HFFc6 (cell line): ENCODE results near the gene HOXA5. TPM values are rescaled to one million over a fixed set of nuclear protein-coding genes. Genes with fewer than 3 reads are reported as not detected.

Source experiments
- DNase-seq: peaks from one replicate; pipeline ENCODE4 v3.0.0-alpha.2; 2018
- H3K27ac Mint-ChIP-seq: 2 replicates; pipeline ENCODE4 v1.8.0; 2020; ENCODE audit warnings: mild to moderate bottlenecking, mixed read lengths
- H3K27me3 Mint-ChIP-seq: 2 replicates; pipeline ENCODE4 v1.8.0; 2021; ENCODE audit warnings: mild to moderate bottlenecking, moderate library complexity, mixed read lengths; ENCODE audit not compliant: insufficient read depth
- H3K36me3 Mint-ChIP-seq: 2 replicates; pipeline ENCODE4 v1.8.0; 2021; ENCODE audit warnings: low read depth, mixed read lengths
- H3K4me1 Mint-ChIP-seq: 2 replicates; pipeline ENCODE4 v1.8.0; 2020; ENCODE audit warnings: low read depth, mixed read lengths
- H3K4me3 Mint-ChIP-seq: 2 replicates; pipeline ENCODE4 v1.8.0; 2020; ENCODE audit warnings: mild to moderate bottlenecking, moderate library complexity, mixed read lengths
- H3K9me3 Mint-ChIP-seq: 2 replicates; pipeline ENCODE4 v1.8.0; 2020; ENCODE audit warnings: mild to moderate bottlenecking, mixed read lengths
- CTCF ChIP-seq: fragments of 200-600 bp; sonication (generic); IDR thresholded peaks from 2 replicates; pipeline ENCODE4 v1.5.0; 2021; ENCODE audit warnings: antibody characterized with exemption, mild to moderate bottlenecking
- long read RNA-seq: library from polyadenylated mRNA; unstranded; transcript quantifications from one replicate; pipeline ENCODE4 v2.0.0, GENCODE V29; 2019
- total RNA-seq, 6 experiments: library from RNA; stranded (reverse); fragmentation: NEBNext Ultra II Directional; extraction: Animal tissue kit (Norgen Biotek cat#: 25700); gene quantifications; 2 replicates in 1 of 6; 3 replicates in 5 of 6; pipeline ENCODE4 v1.2.3, GENCODE V29; 2021

Gene HOXA5
- total RNA-seq, result 1 to 10 TPM; 2.0 to 3.8 (median 2.8) TPM
- long read RNA-seq, result 0 reads

GRCh38 chr7:27143023-27143949 lies at the start of gene HOXA5:
Gene HOXA5, minus strand, starts transcription at chr7:27143681. Its CDS starts 74 bp downstream, at chr7:27143607.
- peak; percentile 91 for TF ChIP-seq CTCF
- Mint-ChIP-seq H3K4me3 (peak within 1 kb of the TSS; percentile 86), H3K27me3 (peaks cover 3% of the 10 kb centered on the region; the same call in 1 of the 2 replicates), H3K27ac (peak within 1 kb of the TSS; percentile 62; the same call in 1 of the 2 replicates), H3K9me3 (no peaks in the 10 kb centered on the region), H3K4me1 (peaks cover 11% of the 10 kb centered on the region), H3K36me3 (peaks cover 18% of the 10 kb centered on the region)
- peak; percentile 88 for DNase-seq

GRCh38 chr7:27192546-27193334 lies 49.3 kb upstream of the HOXA5 start:
- Mint-ChIP-seq H3K4me1 (peaks cover 78% of the 10 kb centered on the region), H3K4me3 (peak overlapping the region; percentile 93), H3K27me3 (peaks cover 3% of the 10 kb centered on the region), H3K36me3 (peaks cover 54% of the 10 kb centered on the region), H3K9me3 (no peaks in the 10 kb centered on the region), H3K27ac (peak overlapping the region; percentile 97)
- DNase-seq, result peak; percentile 73
- TF ChIP-seq CTCF, result no peak

- DNase-seq, result no peak
- no peak for TF ChIP-seq CTCF
- Mint-ChIP-seq H3K27me3 (peaks cover 3% of the 10 kb centered on the region), H3K27ac (peak overlapping the region; percentile 97), H3K4me3 (peak overlapping the region; percentile 93), H3K4me1 (peaks cover 85% of the 10 kb centered on the region), H3K9me3 (no peaks in the 10 kb centered on the region), H3K36me3 (peaks cover 46% of the 10 kb centered on the region)
Observed at GRCh38 chr7:27191833-27192545, 48.5 kb upstream of the HOXA5 start.

- Mint-ChIP-seq H3K4me3 (peak overlapping the region; percentile 93), H3K4me1 (peaks cover 86% of the 10 kb centered on the region), H3K27me3 (peaks cover 6% of the 10 kb centered on the region), H3K27ac (peak overlapping the region; percentile 97), H3K9me3 (no peaks in the 10 kb centered on the region), H3K36me3 (peaks cover 42% of the 10 kb centered on the region)
- DNase-seq, result no peak
- no peak for TF ChIP-seq CTCF
Observed at GRCh38 chr7:27191161-27191731, 47.8 kb upstream of the HOXA5 start.
